Bronchial epithelial cell (primary cell): Measurements from ENCODE around the gene MAK. TPM values are rescaled to one million over a fixed set of nuclear protein-coding genes. Genes with fewer than 3 reads are reported as not detected.
"Not testable (repeated sequence)": the region's sequence is repeated elsewhere in the genome, so short reads cannot be mapped to it uniquely, and the experiment has no call there.

Experiments used
- DNase-seq: peaks from one replicate; pipeline ENCODE4 v3.0.0-alpha.2; 2010; ENCODE audit warnings: low read depth
- FAIRE-seq: peaks from 2 replicates; lab custom pipeline; 2011; peaks lifted over from hg19 to GRCh38; lab: Jason Lieb, UNC
- H3K27me3 ChIP-seq: 2 replicates; pipeline ENCODE4 v1.5.1; 2011; ENCODE audit warnings: low read length; ENCODE audit not compliant: control insufficient read depth, insufficient read depth
- H3K36me3 ChIP-seq: 2 replicates; pipeline ENCODE4 v1.5.1; 2011; ENCODE audit warnings: low read length; ENCODE audit not compliant: control insufficient read depth, insufficient read depth
- H3K4me3 ChIP-seq: 2 replicates; pipeline ENCODE4 v1.5.1; 2011; ENCODE audit warnings: mild to moderate bottlenecking, low read depth, low read length, control low read depth
- total RNA-seq: library from RNA; depleted of rRNA; stranded (reverse); fragments of >200 nt; gene quantifications from 2 replicates; pipeline ENCODE4 v1.2.1, GENCODE V29; 2014
- TF ChIP-seq, protein P1 (sequence below): IDR thresholded peaks from 2 replicates; pipeline ENCODE4 v1.5.1; 2011; ENCODE audit warnings: mild to moderate bottlenecking, moderate library complexity, low read length, control low read depth, inconsistent platforms; ENCODE audit not compliant: insufficient read depth, severe bottlenecking

Gene MAK
- total RNA-seq, 1 donor from 2014 or later = not detected

DNA sequence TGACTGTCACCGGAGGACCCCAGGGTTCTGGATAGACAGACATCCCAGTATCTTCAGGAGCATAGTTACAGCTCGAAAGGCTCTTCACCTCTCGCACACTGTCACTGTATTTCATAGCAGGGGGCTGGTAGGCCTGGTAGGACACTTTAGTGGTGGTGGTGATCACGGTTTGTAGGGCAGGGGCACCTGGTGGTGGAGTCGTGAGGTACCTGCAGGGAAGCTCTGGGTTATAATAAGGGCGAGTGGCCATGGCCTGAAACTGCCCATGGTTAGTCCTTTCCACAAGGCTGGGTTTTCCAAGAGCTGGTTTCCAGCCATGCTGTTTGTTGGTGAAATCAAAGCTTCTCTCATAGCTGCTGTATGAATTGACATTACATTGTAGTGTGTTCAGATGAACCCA lies 35.9 kb upstream of the MAK start:
- TF ChIP-seq, protein P1, sequence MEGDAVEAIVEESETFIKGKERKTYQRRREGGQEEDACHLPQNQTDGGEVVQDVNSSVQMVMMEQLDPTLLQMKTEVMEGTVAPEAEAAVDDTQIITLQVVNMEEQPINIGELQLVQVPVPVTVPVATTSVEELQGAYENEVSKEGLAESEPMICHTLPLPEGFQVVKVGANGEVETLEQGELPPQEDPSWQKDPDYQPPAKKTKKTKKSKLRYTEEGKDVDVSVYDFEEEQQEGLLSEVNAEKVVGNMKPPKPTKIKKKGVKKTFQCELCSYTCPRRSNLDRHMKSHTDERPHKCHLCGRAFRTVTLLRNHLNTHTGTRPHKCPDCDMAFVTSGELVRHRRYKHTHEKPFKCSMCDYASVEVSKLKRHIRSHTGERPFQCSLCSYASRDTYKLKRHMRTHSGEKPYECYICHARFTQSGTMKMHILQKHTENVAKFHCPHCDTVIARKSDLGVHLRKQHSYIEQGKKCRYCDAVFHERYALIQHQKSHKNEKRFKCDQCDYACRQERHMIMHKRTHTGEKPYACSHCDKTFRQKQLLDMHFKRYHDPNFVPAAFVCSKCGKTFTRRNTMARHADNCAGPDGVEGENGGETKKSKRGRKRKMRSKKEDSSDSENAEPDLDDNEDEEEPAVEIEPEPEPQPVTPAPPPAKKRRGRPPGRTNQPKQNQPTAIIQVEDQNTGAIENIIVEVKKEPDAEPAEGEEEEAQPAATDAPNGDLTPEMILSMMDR = no peak
- peaks cover under 1% of the 10 kb centered on the region for H3K27me3 ChIP-seq
- H3K36me3 ChIP-seq = no peaks in the 10 kb centered on the region
- DNase-seq (no peak), FAIRE-seq (no peak)
- no peak overlapping the region for H3K4me3 ChIP-seq

DNA sequence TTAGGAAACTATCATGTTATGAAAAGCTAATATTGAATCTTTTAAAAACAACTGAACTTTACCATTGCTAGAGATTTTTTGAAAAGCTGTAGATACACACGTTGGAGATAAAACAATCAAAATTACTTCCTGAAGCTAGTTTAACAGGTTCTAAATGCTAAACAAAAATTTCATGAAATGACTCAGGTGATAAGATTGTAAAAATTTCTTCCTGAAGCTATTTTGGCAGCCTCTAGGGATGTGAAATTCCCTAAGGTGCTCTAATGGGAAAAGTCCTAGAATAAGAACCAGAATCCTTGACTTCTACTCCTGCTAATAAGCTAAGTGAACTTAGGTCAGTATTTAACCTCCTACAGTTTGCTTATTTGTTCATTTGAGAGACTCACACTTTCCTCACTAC lies 35.0 kb upstream of the MAK start:
- FAIRE-seq = no peak

DNA sequence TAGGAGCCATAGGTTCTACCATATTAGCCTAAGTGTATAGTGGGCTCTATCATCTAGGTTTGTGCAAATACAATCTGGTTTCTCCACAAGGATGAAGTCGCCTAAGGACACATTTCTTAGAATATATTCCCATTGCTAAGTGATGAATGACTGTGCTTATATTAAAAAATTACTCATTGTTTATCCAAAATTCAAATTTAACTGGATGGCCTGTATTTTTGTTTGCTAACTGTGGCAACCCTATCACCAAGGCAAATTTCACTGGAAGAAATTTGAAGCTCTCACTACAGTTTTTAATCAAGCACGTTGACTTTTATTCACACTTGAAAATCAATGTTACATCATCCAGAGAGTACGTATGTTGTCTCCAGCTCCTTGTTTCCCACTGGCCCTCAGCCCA lies 29.6 kb upstream of the MAK start:
- Histone ChIP-seq H3K36me3 (no peaks in the 10 kb centered on the region), H3K4me3 (no peak overlapping the region), H3K27me3 (no peaks in the 10 kb centered on the region)
- TF ChIP-seq, protein P1 = no peak
- DNase-seq = no peak
- no peak for FAIRE-seq

More for the DNA sequence above, 35.0 kb upstream of the MAK start:
- Histone ChIP-seq H3K36me3 (no peaks in the 10 kb centered on the region), H3K4me3 (no peak overlapping the region), H3K27me3 (no peaks in the 10 kb centered on the region)
- TF ChIP-seq, protein P1 = no peak
- DNase-seq = peak; percentile 54

DNA sequence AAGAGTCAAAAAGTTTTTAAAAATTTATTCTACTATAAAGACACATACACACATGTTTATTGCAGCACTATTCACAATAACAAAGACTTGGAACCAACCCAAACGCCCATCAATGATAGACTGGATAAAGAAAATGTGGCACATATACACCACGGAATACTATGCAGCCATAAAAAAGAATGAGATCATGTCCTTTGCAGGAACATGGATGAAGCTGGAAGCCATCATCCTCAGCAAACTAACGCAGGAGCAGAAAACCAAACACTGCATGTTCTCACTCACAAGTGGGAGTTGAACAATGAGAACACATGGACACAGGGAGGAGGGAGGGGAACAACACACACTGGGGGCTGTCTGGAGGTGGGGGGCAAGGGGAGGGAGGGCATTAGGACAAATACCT lies 28.4 kb upstream of the MAK start:
- DNase-seq, H3K4me3 ChIP-seq, H3K27me3 ChIP-seq, H3K36me3 ChIP-seq, FAIRE-seq: not testable (repeated sequence)

DNA sequence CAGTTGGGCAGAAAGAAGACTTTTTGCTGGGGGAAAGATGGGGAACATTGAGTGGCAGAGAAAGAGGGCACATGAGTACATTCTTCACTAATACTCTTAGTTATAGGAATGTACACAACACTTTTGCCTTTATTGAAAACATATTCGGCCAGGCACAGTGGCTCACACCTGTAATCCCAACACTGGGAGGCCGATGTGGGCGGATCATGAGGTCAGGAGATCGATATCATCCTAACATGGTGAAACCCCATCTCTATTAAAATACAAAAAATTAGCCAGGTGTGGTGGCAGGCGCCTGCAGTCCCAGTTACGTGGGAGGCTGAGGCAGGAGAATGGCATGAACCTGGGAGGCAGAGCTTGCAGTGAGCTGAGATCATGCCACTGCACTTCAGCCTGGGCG lies 24.7 kb upstream of the MAK start:
- H3K36me3 ChIP-seq, DNase-seq, H3K27me3 ChIP-seq, H3K4me3 ChIP-seq, FAIRE-seq: not testable (repeated sequence)

DNA sequence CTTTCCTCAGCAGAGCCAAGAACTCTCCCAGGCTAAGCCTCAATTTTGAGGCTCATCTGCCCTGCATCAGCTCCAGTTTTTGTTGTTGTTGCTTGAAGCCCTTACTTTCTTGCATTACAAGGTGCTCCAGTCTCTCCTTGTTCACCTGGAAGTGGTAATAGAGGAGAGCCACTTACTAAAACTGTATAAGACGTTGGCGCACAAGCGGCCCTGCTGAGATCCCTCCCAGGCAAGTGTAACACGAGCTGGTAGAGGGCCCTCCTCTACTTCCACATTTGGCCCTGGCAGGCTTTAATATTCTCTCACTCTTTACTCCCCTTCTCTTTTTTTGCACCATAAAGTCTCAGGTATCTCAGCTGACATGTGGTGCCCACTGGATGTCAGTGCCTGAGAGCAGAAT lies 24.0 kb upstream of the MAK start:
- FAIRE-seq (no peak), DNase-seq (no peak)
- TF ChIP-seq, protein P1 = no peak

DNA sequence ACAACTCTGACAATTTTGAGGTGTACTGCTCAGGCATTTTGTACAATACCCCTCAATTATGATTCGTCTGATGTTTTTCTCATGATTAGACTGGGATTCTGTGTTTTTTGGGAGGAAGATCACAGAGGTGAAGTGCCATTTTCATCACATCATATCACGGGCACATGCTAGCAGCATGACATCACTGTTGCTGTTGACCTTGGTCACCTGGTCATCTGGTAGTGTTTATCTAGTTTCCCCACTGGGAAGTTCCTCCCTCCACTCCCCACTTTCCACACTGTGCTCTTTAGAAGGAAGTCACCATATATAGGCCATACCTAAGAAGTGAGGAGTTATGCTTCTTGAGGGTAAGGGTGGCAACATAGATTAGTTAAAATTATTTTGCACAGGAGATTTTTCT lies 22.7 kb upstream of the MAK start:
- Histone ChIP-seq H3K4me3 (no peak overlapping the region), H3K36me3 (no peaks in the 10 kb centered on the region), H3K27me3 (no peaks in the 10 kb centered on the region)
- DNase-seq = no peak
- TF ChIP-seq, protein P1 = no peak
- no peak for FAIRE-seq

More for the DNA sequence above, 24.0 kb upstream of the MAK start:
- Histone ChIP-seq H3K4me3 (no peak overlapping the region), H3K27me3 (no peaks in the 10 kb centered on the region), H3K36me3 (no peaks in the 10 kb centered on the region)
